HEK293T (cell line): ENCODE measurements around the gene TECR.
"Not testable (repeated sequence)": the region's sequence is repeated elsewhere in the genome, so short reads cannot be mapped to it uniquely, and the experiment has no call there.

Experiments
- CTCF ChIA-PET: fragments of 350-600 bp; formaldehyde crosslinking; extraction: SDS; loops from one replicate; lab custom pipeline; 2021; ENCODE audit warnings: antibody characterized with exemption, inconsistent platforms; lab: Yijun Ruan, JAX
- POLR2A ChIA-PET: fragments of 350-600 bp; formaldehyde crosslinking; extraction: SDS; loops from one replicate; lab custom pipeline; 2020; ENCODE audit warnings: antibody characterized with exemption, inconsistent platforms; lab: Yijun Ruan, JAX
- DNase-seq: peaks from one replicate; pipeline ENCODE4 v3.0.0; 2012; ENCODE audit warnings: mixed read lengths; ENCODE audit errors: extremely low spot score
- ARNT ChIP-seq: fragments of 450-650 bp; IDR thresholded peaks from 2 replicates; pipeline ENCODE4 v1.6.1; 2017; ENCODE audit warnings: mild to moderate bottlenecking
- BHLHE40 ChIP-seq: fragments of 450-650 bp; IDR thresholded peaks from 2 replicates; pipeline ENCODE4 v1.6.1; 2016; ENCODE audit warnings: mild to moderate bottlenecking, moderate library complexity, borderline replicate concordance
- CTBP1 ChIP-seq: fragments of 450-650 bp; IDR thresholded peaks from 2 replicates; pipeline ENCODE4 v1.6.1; 2016; ENCODE audit warnings: borderline replicate concordance
- ELF4 ChIP-seq: fragments of 450-650 bp; IDR thresholded peaks from 2 replicates; pipeline ENCODE4 v1.6.1; 2017; ENCODE audit warnings: antibody characterized with exemption
- FOXA1 ChIP-seq: fragments of 450-650 bp; IDR thresholded peaks from 2 replicates; pipeline ENCODE4 v1.6.1; 2016; ENCODE audit warnings: mild to moderate bottlenecking
- FOXK2 ChIP-seq: fragments of 450-650 bp; IDR thresholded peaks from 2 replicates; pipeline ENCODE4 v1.6.1; 2016; ENCODE audit warnings: mild to moderate bottlenecking
- FOXM1 ChIP-seq: fragments of 450-650 bp; IDR thresholded peaks from 2 replicates; pipeline ENCODE4 v1.6.1; 2017; ENCODE audit warnings: mild to moderate bottlenecking, borderline replicate concordance
- HDGF ChIP-seq: fragments of 450-650 bp; IDR thresholded peaks from 2 replicates; pipeline ENCODE4 v1.6.1; 2017; ENCODE audit warnings: antibody characterized with exemption, borderline replicate concordance
- L3MBTL2 ChIP-seq: fragments of 450-650 bp; conservative IDR thresholded peaks from 2 replicates; pipeline ENCODE4 v1.6.1; 2016; ENCODE audit warnings: mild to moderate bottlenecking
- LEF1 ChIP-seq: fragments of 450-650 bp; IDR thresholded peaks from 2 replicates; pipeline ENCODE4 v1.6.1; 2017; ENCODE audit warnings: mild to moderate bottlenecking, borderline replicate concordance
- NFRKB ChIP-seq: fragments of 450-650 bp; IDR thresholded peaks from 2 replicates; pipeline ENCODE4 v1.6.1; 2016; ENCODE audit warnings: mild to moderate bottlenecking, moderate library complexity
- PKNOX1 ChIP-seq: fragments of 450-650 bp; IDR thresholded peaks from 2 replicates; pipeline ENCODE4 v1.6.1; 2016
- SP1 ChIP-seq: fragments of 450-650 bp; IDR thresholded peaks from 2 replicates; pipeline ENCODE4 v1.6.1; 2017
- SUZ12 ChIP-seq: fragments of 450-650 bp; IDR thresholded peaks from 2 replicates; pipeline ENCODE4 v1.6.1; 2016; ENCODE audit warnings: mild to moderate bottlenecking
- TARDBP ChIP-seq: fragments of 450-650 bp; IDR thresholded peaks from 2 replicates; pipeline ENCODE4 v1.6.1; 2016
- ZNF384 ChIP-seq: fragments of 450-650 bp; IDR thresholded peaks from 2 replicates; pipeline ENCODE4 v1.6.1; 2016

The TECR gene

DNA sequence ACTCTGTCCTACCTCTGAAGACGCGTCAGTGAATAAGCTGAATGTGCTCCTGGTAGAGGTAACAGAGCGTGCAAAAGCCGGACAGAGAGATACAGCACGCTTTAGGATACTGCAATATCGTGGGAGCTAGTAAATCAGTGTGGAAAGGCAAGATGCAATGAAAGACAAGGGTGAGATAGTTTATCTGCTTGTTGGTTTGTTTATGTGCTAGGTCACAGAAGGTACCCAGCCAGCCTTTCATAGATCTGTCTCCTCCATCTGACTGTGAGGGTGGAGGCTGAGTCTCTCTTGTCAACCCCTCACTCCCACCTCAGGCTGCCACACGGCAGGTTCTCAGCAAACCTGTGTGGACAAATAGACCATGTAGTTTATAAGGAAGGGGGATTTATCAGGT is 32.6 kb upstream of the TECR start:
- CTCF ChIA-PET = no interaction called here
- DNase-seq = no peak
- POLR2A ChIA-PET = interaction anchor here (1.0 to 3.5 kb wide), 7 partner anchors 10 to 544 kb away, joined by 3 to 27 read pairs (median 3); partner anchors contain the start of genes DCAF15 and DNAJB1
- no peak for TF ChIP-seq ELF4
- TF ChIP-seq TARDBP = no peak
- no peak for TF ChIP-seq HDGF
- TF ChIP-seq BHLHE40 = no peak
- TF ChIP-seq FOXM1 = no peak
- no peak for TF ChIP-seq NFRKB
- TF ChIP-seq FOXK2 = no peak
- TF ChIP-seq PKNOX1 = no peak
- no peak for TF ChIP-seq ZNF384
- no peak for TF ChIP-seq FOXA1
- TF ChIP-seq SP1 = no peak

DNA sequence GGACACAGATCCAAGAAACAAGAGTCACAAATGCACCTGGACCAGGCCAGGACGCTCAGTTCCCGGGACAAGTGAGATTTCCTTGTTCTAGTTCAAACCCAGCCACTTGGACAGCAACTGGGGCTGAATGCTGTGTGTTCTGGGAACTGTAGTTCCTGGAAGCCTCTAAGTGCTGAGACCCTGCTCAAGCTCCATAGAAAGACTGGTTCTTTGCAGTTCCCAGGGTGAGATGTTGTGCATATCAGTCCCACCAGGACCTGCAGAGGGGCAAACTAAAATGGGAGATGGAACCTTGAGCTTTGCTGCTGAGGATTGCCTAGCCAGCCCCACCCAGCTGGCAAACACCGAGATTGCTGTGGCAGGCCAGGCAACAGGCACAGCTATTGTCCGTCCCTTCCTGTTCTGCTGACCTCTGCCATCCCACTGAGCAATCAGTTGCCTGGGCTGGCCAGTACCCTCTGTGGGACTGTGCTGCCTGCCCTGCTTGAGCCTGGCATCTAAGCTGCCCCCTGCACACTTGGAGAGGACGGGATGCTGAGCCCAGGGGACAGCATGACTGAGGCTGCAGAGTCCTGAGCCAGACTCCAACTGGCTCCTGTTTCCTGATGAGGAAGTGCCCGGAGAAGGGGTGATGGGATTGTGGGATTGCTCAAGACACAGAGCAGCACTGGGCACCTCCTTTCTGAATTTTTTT is 32.0 kb upstream of the TECR start:
- ChIA-PET POLR2A (interaction anchor here (1.2 to 3.5 kb wide), 4 partner anchors 10 to 544 kb away, joined by 3 to 27 read pairs (median 4); partner anchors contain the start of genes DCAF15 and DNAJB1), CTCF (interaction anchor here (0.5 to 0.8 kb wide), 2 partner anchors 9 to 12 kb away, joined by 3 to 5 read pairs; no protein-coding TSS in a partner anchor)
- DNase-seq = no peak
- TF ChIP-seq HDGF (no peak), LEF1 (no peak), SP1 (no peak), L3MBTL2 (no peak), CTBP1 (no peak), FOXM1 (no peak), FOXK2 (no peak), ARNT (no peak), FOXA1 (no peak), ELF4 (no peak), NFRKB (no peak), ZNF384 (no peak), PKNOX1 (no peak), BHLHE40 (no peak), SUZ12 (no peak), TARDBP (no peak)

GRCh38 chr19:14502334-14503092 is 26.9 kb upstream of the TECR start:
- TF ChIP-seq PKNOX1 = no peak
- no peak for TF ChIP-seq BHLHE40
- TF ChIP-seq FOXM1 = no peak
- TF ChIP-seq LEF1 = no peak
- TF ChIP-seq ARNT = no peak
- no peak for TF ChIP-seq L3MBTL2
- no peak for TF ChIP-seq HDGF
- TF ChIP-seq NFRKB = no peak
- TF ChIP-seq CTBP1 = no peak
- TF ChIP-seq FOXK2 = no peak
- TF ChIP-seq ZNF384 = no peak
- no peak for TF ChIP-seq TARDBP
- no peak for TF ChIP-seq ELF4
- TF ChIP-seq SUZ12 = no peak
- TF ChIP-seq FOXA1 = no peak
- no peak for TF ChIP-seq SP1
- POLR2A ChIA-PET = interaction anchor here (1.0 kb wide), 1 partner anchor 16 kb away, joined by 4 read pairs; the partner anchor contains the start of gene DNAJB1
- DNase-seq = no peak
- CTCF ChIA-PET = interaction anchor here (0.5 kb wide), 1 partner anchor 63 kb away, joined by 6 read pairs; no protein-coding TSS in a partner anchor

DNA sequence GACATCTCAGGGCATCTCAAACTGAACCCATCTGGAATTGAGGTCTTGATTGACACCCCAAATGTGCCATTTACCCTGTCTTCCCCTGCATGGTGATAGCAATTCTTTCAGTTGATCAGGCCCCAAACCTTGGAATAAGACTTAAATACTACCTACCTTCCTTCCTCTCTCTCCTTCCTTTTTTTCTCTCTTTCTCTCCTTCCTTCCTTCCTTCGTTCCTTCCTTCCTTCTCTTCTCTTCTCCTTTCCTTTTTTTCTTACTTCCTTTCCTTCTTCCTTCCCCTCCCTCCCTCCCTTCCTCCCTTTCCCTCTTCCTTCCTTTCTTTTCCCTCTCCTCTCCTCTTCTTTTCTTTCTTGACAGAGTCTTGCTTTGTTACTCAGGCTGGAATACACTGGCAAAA is 26.1 kb upstream of the TECR start:
- no peak for TF ChIP-seq SP1
- TF ChIP-seq PKNOX1 = 0 out of 2 replicates have a peak, but pooled peaks have one; percentile 29
- ChIA-PET CTCF (interaction anchor here (1.5 kb wide), 1 partner anchor 9 kb away, joined by 3 read pairs; no protein-coding TSS in a partner anchor), POLR2A (no interaction called here)

GRCh38 chr19:14504575-14504974 is 24.8 kb upstream of the TECR start:
- not testable (repeated sequence) for DNase-seq
- POLR2A ChIA-PET = interaction anchor here (6.8 kb wide), 1 partner anchor 14 kb away, joined by 53 read pairs; the partner anchor contains the start of gene DNAJB1
- CTCF ChIA-PET = interaction anchor here (0.6 to 1.6 kb wide), 7 partner anchors 8 to 364 kb away, joined by 3 to 7 read pairs (median 3); partner anchors contain the start of gene DNAJB1

More for the DNA sequence above, 26.1 kb upstream of the TECR start:
- DNase-seq = no peak
